Adrenal gland (tissue), 5 donors: ENCODE data around the gene LRCH1.

Experiments used
- POLR2A ChIP-seq, 2 donors: fragments of 450-650 bp; IDR thresholded peaks; one replicate each; pipeline ENCODE4 v1.6.1; 2017; ENCODE audit warnings: antibody characterized with exemption in 2 of 2, mild to moderate bottlenecking in 2 of 2, moderate library complexity in 1 of 2
- TF ChIP-seq, protein P1 (sequence below), 6 experiments: fragments of 450-650 bp in 4 of 6; fragments of 200-600 bp in 2 of 6; sonication (generic) in 1 of 6; IDR thresholded peaks; 1 replicate in 5 of 6; 2 replicates in 1 of 6; pipeline versions ENCODE4 v1.5.1 to v1.8.0; 2016 to 2021; ENCODE audit warnings: antibody characterized with exemption in 6 of 6, mild to moderate bottlenecking in 2 of 6, moderate library complexity in 1 of 6
- donor health status: DM: no; HTN: no; CAD: no.

DNA sequence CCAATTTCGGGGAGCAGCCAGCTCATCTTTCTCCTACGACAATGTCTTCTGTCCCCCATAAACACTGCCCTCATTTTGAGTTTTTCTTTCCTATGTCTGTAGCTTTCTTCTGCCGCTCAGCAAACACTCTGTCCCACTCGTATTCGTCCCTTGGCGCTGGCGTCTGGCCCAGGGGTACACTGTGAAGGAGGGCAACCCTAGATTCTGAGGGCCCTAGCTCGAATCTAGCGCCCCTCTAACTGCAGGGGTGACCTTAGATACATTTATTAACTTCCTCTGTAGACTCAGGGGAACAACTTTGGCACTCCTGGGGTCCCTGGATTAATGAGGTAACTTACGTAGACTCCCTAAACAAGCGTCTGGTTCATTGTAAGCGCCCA is 677 bp upstream of the LRCH1 start:
- TF ChIP-seq, protein P1, sequence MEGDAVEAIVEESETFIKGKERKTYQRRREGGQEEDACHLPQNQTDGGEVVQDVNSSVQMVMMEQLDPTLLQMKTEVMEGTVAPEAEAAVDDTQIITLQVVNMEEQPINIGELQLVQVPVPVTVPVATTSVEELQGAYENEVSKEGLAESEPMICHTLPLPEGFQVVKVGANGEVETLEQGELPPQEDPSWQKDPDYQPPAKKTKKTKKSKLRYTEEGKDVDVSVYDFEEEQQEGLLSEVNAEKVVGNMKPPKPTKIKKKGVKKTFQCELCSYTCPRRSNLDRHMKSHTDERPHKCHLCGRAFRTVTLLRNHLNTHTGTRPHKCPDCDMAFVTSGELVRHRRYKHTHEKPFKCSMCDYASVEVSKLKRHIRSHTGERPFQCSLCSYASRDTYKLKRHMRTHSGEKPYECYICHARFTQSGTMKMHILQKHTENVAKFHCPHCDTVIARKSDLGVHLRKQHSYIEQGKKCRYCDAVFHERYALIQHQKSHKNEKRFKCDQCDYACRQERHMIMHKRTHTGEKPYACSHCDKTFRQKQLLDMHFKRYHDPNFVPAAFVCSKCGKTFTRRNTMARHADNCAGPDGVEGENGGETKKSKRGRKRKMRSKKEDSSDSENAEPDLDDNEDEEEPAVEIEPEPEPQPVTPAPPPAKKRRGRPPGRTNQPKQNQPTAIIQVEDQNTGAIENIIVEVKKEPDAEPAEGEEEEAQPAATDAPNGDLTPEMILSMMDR (IDR thresholded peaks at IDR 0.05) = no peak
- TF ChIP-seq POLR2A (IDR thresholded peaks at IDR 0.05) = no peak
